ENCODE measurements around the gene ZNF175.

The ZNF175 gene

DNA sequence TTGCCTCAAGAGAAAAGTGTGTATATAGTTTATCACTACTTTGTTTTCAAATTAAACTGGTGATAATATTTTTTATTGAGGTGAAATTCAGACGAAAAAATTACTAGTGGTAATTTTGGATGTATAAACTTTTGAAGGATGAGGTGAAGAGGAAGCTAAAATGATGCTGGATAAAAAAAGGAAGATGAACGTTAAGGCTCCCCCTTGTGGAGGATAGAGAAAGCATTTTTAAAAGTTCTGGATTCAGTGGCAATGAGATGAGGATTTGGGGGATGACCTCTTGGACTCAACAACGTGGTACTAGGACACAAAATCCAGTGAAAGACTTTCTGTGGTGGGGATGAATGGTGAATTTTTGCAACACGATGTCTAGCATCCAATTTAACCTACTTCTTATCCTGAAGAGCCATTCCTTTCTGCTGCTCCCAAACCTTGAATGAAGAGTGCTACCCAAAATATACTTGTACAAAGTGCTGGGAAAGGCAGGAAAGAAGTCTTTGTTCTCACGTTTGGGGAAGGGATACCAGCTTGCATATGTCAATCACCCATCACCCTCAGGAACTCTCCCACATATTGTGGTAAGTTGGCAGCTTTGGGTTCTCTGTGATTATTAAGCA is 66.4 kb downstream of the ZNF175 start:
- TF ChIP-seq, protein P1, sequence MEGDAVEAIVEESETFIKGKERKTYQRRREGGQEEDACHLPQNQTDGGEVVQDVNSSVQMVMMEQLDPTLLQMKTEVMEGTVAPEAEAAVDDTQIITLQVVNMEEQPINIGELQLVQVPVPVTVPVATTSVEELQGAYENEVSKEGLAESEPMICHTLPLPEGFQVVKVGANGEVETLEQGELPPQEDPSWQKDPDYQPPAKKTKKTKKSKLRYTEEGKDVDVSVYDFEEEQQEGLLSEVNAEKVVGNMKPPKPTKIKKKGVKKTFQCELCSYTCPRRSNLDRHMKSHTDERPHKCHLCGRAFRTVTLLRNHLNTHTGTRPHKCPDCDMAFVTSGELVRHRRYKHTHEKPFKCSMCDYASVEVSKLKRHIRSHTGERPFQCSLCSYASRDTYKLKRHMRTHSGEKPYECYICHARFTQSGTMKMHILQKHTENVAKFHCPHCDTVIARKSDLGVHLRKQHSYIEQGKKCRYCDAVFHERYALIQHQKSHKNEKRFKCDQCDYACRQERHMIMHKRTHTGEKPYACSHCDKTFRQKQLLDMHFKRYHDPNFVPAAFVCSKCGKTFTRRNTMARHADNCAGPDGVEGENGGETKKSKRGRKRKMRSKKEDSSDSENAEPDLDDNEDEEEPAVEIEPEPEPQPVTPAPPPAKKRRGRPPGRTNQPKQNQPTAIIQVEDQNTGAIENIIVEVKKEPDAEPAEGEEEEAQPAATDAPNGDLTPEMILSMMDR (IDR thresholded peaks at IDR 0.05): peak; percentile 22
- Mint-ChIP-seq H3K4me3 (no peak overlapping the region), H3K27me3 (ENCODE audit: low read depth, poor library complexity) (no peaks in the 10 kb centered on the region), H3K4me1 (no peaks in the 10 kb centered on the region), H3K27ac (no peak overlapping the region), H3K36me3 (ENCODE audit: low read depth) (no peaks in the 10 kb centered on the region), H3K9me3 (peaks cover 75% of the 10 kb centered on the region)
- DNase-seq: no peak

DNA sequence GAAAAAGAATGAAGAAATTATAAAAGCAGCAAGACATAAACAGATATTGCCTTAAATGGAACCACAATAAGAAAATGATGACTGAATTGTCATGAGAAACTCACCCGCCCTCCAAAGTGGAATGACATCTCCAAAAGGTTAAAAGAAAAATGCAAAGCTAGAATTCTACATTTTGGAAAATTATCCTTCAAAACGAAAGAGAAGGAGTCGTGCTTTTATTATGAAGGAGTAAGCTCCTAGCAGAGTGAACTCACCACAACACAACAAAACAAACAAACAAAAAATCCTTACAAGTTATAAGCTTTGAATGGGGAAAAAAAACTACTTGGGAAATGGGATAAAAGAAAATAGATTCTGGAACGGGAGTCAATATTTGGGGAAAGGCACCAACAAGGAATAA is 68.8 kb downstream of the ZNF175 start:
- H3K4me3 Mint-ChIP-seq: no peak overlapping the region
- H3K27me3 Mint-ChIP-seq (ENCODE audit: low read depth, poor library complexity): no peaks in the 10 kb centered on the region
- no peak overlapping the region for H3K27ac Mint-ChIP-seq
- TF ChIP-seq, protein P1 (IDR thresholded peaks at IDR 0.05): no peak
- DNase-seq: no peak
- no peaks in the 10 kb centered on the region for H3K36me3 Mint-ChIP-seq (ENCODE audit: low read depth)
- H3K9me3 Mint-ChIP-seq: peaks cover 84% of the 10 kb centered on the region
- H3K4me1 Mint-ChIP-seq: no peaks in the 10 kb centered on the region

DNA sequence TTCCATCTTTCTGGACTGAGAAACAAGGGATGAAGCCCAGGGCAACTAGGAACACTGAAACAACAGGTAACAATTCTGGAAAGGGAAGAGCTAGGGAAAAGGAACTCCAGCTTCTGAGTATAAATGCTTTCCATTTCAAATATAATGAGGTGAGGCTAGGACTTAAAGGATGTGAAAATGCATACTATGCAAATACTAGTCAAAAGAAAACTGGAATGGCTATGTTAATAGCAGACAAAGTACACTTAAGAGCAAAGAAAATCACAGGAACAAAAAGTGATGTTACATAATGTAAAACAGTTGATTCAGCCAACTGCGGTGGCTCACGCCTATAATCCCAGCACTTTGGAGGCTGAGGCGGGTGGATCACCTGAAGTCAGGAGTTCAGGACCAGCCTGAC is 69.3 kb downstream of the ZNF175 start:
- no peaks in the 10 kb centered on the region for H3K36me3 Mint-ChIP-seq (ENCODE audit: low read depth)
- TF ChIP-seq, protein P1 (IDR thresholded peaks at IDR 0.05): no peak
- H3K4me1 Mint-ChIP-seq: no peaks in the 10 kb centered on the region
- H3K27me3 Mint-ChIP-seq (ENCODE audit: low read depth, poor library complexity): no peaks in the 10 kb centered on the region
- H3K27ac Mint-ChIP-seq: no peak overlapping the region
- no peak overlapping the region for H3K4me3 Mint-ChIP-seq
- peaks cover 87% of the 10 kb centered on the region for H3K9me3 Mint-ChIP-seq
- no peak for DNase-seq

DNA sequence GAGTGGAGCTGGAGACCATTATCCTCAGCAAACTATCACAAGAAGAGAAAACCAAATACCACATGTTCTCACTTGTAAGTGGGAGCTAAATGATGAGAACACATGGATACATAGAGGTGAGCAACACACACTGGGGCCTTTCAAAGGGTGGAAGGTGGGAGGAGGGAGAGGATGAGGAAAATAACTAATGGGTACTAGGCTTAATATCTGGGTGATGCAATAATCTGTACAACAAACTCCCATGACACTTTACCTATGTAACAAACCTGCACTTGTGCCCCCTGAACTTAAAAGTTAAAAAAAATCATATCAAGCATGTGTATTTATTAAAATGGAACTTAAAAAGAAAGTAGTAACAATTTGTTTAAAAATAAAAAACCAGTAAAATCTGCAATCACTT is 70.6 kb downstream of the ZNF175 start:
- Mint-ChIP-seq H3K4me3 (no peak overlapping the region), H3K4me1 (no peaks in the 10 kb centered on the region), H3K9me3 (peaks cover 80% of the 10 kb centered on the region), H3K27ac (no peak overlapping the region), H3K36me3 (ENCODE audit: low read depth) (no peaks in the 10 kb centered on the region), H3K27me3 (ENCODE audit: low read depth, poor library complexity) (no peaks in the 10 kb centered on the region)
- no peak for DNase-seq
- TF ChIP-seq, protein P1 (IDR thresholded peaks at IDR 0.05): no peak

All from nephron progenitor cell (in vitro differentiated cells).